Measurements from ENCODE around the gene TMEM218.

Gene TMEM218

DNA sequence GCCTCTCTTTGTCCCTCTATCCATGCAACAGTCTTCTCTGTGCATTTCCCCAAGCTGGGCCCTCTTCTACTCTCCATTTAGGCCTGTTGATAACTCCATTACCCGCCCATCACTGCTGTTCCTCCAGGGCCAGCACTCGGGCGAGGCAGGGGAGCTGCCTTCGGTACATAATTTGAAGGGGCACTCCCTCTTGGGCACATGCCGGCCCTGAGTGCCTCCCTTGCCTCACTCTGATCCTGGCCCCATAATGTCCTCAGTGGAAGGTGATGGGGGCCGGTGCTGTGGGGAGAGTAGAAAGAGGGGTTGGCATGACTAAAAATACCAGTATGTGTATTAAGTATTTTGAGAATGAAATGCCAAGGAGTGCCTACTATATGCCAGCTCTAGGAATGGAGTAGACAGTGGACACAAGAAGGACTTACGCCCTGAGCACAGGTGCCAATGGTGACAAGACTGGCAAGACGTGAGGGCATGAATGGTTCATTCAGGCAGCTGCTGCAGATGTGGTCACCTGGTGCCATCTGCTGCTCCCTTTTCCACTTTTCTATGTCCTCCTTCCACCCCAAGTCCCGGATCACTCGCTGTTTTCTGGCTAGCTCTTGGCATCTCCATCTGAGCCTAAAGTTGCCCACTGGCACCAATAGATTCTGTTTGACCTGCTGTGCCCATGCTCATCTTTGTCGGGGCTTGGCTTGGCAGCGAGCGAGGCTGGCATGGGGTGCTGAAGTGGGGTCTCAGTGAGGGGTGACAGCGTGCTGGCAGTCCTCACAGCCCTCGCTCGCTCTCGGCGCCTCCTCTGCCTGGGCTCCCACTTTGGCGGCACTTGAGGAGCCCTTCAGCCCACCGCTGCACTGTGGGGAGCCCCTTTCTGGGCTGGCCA is 22.6 kb downstream of the TMEM218 start:
- no peak for DNase-seq

DNA sequence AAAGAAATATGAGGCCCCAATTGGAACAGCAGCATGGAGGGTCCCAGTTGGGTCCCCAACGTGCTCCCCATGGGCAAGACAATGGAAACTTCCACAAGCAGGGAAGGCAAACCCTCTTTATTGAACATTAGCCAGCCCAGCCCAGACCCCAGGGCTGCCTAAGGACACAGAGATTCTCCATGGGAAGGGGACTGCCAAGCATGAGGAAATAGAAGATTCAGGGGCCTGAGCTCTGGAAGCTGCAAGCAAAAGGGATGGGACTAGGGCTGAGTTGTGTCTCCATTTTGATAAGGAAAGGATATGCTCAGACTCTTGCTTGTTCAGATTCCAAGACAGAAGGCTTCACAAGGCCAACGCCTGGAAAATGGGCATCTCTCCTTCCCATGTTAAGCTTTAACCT is 23.3 kb downstream of the TMEM218 start:
- no peak for DNase-seq

DNA sequence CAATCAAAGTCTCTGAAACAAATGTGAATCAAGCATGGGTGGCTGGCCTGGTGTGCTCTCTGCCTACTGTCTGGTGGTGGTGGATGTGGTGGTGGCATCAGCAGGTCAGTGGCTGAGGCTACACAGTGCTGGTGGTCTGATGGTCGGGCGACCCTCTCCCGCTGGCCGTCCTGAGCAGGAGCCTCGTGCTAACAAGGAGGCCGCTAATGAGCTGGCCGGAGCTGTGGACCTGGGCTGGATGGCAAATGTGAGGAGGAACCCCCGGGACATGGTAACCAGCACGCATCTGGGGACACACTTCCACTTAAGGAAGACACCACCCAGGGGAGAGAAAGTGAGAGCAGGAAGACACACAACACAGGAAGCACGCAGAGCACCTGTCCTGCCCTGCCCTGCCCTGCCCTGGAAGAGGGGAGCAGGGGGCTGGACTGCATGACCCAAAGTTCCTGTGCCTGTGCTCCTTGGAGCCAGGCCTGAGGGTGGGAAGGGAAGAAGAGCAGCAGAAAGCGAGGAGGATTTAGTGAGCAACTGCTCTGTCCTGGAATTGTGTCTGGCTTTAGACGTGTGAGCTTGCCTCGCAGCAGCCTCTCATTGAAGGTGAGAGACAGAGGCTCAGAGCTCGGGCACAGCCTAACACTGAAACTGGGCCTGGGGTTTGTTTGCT is 24.7 kb downstream of the TMEM218 start:
- DNase-seq: no peak

DNA sequence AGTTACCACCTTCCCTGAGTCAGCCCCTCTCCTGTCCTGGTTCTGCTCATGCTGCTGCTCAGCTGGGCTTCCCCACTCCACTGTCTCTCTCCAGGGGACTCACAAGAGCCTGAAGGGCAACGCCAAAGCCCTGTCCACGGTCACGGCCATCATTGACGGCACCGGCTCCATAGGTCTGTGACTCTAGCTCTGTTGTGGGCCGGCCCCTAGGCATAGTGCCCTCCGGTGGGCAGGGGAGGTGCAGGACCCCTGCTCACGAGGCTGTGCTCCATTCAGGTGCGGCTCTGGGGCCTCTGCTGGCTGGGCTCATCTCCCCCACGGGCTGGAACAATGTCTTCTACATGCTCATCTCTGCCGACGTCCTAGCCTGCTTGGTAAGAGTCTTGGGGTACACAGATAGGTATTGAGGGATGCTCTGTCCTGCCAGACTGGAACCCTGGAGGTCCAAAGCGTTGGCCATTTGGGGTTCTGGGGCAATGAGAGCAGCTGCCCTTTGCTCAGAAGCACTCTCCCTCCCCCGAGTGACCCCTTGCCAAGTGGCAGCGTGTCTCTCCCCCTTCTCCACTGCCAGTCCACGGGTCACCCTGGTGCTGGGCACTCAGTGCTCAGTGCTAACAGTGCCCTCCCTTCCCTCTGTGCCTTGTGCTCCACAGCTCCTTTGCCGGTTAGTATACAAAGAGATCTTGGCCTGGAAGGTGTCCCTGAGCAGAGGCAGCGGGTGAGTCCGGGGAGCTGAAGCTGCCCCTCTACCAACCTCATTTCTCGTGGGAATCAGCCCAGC is 25.9 kb downstream of the TMEM218 start:
- DNase-seq: no peak

DNA sequence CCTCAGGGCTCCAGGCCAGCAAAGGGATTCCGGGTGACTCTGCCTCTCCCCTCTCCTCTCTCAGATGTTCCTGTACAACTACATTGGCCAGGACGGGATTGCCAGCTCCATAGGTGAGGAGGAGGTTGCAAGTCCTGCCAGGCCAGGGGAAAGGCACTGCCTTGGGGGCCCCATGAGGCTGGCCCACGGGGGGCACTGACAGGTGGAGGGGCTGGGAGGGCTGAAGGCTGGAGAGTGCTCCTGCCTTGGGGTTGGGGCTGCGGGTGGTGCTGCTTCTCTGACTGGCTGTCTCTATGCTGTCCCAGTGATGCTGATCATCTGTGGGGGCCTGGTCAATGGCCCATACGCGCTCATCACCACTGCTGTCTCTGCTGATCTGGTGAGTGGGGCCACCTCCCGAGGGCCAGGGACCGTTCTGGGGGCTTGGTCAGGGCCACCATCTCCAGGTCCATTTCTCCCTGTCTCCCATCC is 26.6 kb downstream of the TMEM218 start:
- no peak for DNase-seq

DNA sequence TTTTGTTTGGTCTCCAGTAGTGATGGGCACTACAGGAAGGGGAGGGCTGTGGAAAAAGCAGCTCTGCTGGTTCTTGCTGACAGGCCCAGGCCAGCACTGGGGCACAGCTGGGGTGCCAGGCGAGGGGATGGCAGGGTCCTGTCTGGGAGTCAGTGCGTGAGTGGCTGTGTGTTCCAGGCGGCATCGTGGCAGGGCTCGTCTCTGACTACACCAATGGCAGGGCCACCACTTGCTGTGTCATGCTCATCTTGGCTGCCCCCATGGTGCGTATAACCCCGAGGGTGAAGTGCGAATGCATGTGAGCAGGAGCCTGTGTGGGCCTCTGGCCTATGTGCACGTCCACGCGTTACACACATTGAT is 27.4 kb downstream of the TMEM218 start:
- DNase-seq: no peak

DNA sequence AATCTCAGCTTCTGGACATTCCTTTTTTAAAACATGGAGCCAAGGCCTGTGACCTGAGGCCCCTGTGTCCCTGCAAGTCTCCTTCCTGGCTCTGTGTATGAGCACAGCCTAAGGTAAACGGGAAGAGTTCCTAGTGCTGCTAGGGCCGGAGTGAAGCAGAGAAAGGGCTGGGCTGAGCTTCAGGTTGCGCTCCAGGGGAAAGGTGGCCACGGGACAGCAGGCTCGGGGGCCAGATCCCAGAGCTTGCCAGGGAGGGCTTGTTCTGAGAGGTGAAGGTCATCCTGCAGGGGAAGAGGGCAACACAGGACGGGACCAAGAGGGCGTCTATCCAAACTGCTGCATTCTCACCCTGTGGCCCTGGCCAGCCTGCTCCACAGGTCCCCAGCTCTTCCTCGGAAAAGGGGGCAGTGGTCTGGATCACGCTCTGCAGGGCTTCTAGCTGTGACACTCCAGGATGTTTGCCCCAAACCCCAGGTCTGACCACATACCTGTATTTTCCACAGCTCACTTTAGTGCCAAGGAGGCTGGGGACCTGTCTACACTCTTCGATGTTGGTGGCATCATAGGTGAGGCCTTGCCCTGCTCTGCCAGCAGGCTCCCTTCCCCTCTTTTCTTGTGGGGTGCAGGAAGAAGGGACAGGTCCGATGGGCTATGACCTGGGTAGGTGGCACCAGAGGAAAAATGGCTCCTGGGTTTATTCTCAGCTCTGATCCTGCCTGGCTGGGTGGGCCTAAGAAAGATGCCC is 27.9 kb downstream of the TMEM218 start:
- DNase-seq: no peak

DNA sequence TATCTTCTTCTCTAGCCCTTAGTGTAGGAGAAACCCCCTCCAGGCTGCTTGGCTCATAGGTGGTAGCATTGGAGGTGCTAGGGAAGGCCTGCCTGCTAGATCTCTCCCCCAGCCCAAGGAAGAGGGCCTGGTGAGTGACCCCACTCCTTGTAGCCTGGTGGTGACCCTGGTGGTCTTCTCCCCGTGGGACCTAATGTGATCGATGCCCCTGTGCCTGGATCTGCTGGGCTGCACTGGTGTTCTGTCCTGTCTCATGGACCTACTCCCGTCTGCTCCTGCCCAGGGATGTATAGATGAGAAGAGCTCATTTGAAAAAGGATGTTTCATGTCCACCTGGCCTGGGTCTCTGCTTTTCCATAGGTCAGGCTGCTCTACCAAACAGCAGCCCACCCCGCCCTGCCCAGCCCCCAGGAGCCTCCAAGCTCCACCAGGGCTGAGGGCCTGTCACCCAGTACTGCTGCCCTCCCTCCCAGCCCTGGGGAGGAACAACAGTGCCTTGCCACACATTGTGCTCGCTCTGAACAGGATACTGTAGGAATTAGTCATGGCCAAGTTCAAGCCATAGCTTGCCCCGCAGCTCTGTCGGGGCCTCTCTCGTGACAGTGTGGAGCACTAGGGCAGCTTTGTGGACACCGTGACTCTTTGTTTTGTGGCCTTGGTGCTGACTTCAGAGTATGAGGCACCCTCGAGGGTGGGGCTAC is 28.7 kb downstream of the TMEM218 start:
- DNase-seq: no peak

DNA sequence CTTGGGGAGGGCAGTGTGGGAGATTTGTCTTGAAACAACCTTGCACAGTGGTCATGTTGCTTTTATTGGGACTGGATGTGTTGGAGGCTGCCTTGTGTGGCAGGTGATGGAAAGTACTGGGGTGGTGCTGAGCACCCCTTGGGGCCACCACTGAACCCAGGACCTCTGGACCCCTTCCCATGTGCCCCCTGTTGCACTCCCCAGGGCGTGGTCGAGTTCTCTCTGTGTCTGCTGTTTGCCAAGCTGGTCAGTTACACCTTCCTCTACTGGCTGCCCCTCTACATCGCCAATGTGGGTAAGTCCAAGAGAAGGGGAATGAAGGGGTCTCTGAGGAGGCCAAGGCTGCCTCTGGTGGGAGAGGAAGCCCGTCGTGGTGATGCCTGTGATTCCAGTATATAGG is 29.4 kb downstream of the TMEM218 start:
- no peak for DNase-seq

DNA sequence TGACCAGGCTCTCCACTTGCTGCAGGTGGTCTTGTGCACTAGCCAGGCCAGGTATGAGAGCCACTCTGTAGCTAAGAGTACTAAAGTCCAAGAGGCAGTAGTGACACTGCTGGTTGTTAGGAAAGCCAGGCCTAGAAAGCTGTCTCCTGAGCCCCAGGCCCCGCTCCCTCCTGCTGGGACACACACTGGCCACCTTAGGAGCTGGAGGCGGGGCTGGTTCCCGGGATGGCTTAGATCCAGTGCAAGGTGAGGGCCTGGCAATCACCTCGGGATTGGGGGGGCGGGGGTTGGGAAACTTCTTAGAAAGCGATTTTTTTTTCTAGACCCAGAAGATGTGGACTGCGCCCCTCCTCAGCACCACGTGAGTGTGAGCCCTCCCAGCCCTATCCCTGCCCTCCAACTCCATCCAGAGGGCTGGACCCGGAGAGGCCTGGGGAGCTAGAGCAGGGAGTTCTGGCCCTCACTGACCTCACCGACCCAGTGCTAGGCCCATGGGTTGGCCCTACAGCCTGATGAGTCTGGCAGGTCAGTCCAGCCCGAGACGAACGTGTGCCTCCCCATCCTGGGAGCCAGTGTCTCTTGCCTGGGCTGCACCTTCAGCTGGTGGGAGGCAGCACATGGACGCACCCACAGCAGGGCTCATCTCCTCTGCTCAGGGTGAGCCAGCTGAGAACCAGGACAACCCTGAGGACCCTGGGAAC is 30.2 kb downstream of the TMEM218 start:
- no peak for DNase-seq

DNA sequence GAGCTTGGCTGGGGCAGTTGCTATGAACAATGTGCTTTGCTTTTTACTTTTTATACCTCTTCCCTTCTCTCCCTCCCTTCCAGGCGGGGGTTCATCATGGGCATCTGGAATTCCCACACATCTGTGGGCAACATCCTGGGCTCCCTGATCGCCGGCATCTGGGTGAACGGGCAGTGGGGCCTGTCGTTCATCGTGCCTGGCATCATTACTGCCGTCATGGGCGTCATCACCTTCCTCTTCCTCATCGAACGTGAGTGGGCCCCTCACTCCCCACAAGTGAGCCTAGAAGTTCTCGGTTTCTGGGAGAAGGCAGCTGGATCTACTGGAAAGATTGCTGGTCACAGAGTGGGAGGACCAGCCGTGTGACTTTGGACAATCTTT is 30.9 kb downstream of the TMEM218 start:
- no peak for DNase-seq

DNA sequence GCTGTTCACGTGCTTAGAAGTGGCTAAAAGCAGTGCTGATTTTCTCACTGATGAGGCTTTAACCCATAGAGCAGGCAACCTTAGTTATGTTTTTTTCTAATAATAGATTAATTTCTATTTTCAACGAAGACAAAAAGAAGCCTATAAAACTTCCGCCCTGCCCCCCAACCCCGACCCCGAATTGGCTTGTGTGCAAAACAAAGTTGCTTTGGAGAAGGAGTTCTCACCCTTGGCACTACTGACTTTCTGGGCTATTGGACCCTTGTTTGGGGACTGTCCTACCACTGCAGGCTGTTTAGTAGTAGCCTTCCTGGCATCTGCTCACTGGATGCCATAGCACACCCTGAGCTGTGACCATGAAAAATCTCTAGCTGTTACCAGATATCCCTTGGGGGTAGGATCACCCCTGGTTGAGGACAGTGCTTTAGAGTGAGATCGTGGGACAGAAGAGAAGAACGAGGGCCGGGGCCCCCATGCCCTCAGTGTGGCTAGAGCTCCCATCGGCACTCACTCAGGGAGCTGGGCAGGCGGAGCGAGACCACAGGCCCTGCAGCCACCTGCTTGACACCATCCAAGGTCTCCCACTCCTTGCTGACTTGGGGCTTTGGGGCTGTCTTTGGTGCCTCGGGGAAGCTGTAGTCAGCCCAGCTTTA is 31.4 kb downstream of the TMEM218 start:
- no peak for DNase-seq

DNA sequence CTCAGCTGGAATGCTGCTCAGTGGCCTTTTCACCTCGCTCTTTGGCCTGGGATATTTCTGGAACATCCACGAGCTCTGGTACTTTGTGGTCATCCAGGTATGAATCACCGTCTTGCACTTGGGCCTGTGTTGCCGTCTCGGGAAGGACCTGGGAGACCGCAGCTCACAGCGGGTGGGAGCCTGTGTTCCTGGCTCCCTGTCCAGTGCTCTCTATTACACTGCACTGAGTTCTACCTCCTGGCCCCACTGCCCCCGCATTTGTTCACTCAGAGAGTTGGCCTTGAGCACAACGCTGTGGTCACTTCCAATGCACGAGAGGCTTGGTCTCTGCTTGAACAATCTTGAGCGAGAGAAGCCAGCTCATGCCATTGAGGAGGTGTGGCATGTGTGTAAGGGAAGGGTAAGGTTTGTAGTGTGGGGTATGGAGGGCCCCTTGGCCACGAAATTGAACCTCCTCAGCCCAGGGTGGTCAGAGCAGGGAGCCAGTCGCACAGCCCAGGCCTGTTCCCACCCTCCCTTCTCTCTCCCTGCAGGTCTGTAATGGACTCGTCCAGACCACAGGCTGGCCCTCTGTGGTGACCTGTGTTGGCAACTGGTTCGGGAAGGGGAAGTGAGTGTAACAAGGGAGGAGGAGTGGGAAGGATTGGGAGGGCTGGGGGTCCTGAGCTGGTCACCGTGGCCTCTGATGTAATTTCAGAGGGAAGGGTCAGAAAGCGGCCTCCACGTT is 32.1 kb downstream of the TMEM218 start:
- no peak for DNase-seq

DNA sequence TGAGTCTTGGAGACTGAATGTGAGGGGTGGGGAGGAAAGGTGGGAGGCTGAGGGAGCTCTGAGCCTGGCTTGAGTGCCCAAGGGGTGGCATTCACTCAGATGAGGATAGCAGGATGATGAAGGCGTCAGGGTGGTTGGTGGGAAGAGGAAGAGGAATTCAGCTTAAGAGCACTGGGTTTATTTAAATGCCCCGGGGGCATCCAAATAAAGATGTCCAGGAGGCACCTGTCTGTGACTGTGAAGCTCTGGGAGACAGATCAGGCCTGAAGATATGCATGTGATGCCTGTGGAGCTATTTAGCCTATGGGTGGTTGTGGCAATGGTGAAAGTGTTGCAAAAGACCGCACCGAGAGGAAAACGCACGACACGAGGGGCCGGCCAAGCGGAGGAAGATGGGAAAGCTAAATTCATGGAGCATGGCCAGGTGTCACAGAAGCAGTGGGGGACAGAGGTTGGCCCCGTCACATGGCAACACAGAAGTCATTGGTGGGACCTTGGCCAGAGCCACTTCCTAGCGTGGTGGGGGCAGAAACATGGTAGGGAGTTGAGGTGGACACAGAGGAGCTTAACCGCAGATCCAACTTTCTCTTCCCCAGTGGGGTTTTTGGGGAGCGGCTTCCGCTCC is 32.8 kb downstream of the TMEM218 start:
- no peak for DNase-seq

DNA sequence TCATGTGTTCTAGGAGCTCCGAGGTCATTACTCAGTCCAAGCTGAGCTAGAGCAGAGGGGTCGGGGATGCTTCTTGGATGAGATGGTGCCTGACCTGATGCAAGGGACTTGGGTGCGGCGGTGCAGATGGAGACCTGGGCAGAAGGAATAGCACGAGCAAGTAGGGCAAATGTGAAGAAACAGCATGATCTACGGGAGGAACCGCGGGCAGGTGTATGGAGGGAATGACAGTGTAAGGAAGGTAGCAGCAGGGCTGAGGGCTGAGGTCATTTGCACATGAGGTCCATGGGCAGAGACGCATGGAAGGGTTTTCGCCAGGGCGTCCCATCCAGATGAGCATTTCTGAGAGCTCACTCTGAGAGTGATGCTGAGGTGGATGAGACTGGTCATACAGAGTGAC is 33.4 kb downstream of the TMEM218 start:
- no peak for DNase-seq

DNA sequence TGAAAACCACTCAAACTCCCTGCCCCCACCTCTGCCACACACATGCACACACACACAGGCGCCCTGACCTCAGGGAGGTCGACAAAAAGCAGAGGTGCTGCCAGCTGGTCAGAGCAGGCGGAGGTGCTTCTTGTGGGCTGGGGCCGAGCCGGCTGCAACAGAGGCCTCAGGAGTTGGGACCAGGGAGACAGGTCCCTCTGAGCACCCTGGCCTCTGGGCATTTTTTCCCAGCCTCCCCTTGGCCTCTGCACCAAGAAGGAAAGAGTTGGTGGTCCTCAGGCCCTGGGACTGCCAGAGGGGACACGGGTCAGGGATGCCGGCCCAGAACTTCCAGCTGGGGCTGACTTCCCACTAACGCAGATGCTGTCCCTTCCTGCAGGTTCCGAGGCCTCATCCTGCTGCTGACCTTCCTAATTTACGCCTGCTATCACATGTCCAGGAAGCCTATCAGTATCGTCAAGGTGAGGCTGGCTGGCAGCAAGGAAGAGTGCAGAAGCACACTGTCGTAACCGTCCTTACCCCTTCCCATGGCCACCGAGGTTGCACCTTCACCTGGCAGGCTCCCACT is 35.0 kb downstream of the TMEM218 start:
- DNase-seq: no peak

DNA sequence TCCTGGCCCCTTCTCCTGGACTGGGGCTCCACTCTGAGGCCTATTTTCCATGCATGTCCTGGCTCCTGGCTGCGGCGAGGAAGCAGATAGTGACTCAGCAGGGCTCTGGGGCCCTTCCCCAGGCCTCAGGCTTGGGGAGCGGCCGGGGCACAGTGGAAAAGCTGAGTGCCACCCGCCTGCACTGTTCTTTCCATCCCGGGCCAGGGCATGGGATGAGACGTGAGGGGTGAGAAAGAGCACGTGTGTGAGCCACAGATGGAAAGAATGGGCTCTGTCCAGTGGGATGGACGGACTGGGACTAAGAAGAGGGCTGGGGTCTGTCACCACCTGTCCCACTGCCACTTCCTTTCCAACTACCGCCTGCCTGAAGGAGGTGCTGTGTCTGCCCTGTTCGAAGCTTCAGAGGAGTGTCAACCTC is 35.5 kb downstream of the TMEM218 start:
- no peak for DNase-seq

DNA sequence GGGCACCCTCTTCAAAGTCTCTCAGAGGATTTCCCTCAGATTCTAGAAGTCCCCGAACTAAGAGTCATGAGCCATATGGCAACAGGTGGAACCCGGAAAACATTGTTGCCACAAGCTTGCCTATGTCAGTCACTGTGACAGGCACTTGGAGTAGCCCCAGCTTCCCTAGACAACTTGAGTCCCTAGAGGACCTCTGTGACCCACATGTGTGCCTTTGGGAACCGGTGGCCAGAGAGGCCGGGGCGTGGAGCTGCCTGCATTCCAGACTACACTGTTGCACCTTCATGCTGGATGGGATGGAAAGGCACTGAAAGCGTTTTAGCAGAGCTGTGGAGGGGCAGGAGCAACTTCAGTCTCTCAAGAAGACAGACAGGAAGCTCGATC is 36.2 kb downstream of the TMEM218 start:
- DNase-seq: no peak

DNA sequence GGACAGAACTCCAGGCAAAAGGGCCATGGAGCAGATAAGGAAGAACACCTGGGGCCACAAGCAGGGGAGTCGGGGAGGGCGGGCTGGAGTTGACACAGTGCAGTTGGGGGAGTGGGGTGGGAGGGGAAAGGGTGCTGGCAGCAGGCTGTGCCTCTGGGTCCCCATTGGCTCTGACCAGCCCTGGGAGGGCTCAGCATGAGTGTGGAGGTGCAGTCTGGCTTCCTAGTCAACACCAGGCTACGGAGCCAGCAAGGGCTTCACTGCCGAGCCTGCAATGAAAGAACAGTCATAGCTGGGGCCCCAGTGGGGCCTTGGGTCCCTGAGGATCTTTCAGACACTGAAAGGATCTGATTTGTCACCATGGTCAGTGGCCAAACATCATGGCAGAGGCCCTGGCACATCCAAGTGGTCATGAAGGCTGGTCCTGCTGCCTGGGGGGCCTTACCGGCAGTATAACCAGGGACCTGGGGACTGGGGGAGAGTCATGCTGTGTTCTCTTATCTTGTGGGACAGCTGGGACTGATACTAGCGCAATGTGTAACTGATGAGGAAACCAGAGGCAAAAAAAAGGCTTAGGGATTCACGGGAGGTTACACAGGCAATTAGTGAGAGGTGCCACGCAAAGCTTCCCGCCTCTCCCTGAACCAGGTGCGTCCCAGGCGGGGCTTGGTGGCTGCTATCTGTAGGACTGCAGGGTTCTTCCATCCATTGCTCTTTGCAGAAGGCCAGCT is 36.8 kb downstream of the TMEM218 start:
- DNase-seq: no peak

All from activated CD4-positive, CD25-positive, alpha-beta regulatory T cell treated with anti-CD3 and anti-CD28 coated beads, Interleukin-2, amount 50 U/mL, for 72 hours (primary cell).